Activated CD8-positive, alpha-beta memory T cell treated with anti-CD3 and anti-CD28 coated beads for 4 hours (primary cell): ENCODE data around the gene MYH11.
"Not testable (repeated sequence)": the region's sequence is repeated elsewhere in the genome, so short reads cannot be mapped to it uniquely, and the experiment has no call there.

ENCODE experiments used
- DNase-seq, 2 donors: peaks; one replicate each; pipeline ENCODE4 v3.0.0-alpha.2; 2020; ENCODE audit warnings: low read depth in 2 of 2

MYH11 gene

GRCh38 chr16:15839204-15839603 is 17.6 kb downstream of the MYH11 start:
- not testable (repeated sequence) for DNase-seq

GRCh38 chr16:15837761-15838160 is 19.1 kb downstream of the MYH11 start:
- DNase-seq: no peak

GRCh38 chr16:15836965-15837611 is 19.7 kb downstream of the MYH11 start:
- no peak for DNase-seq

- no peak for DNase-seq
Observed at GRCh38 chr16:15836074-15836473, 20.8 kb downstream of the MYH11 start.

GRCh38 chr16:15835136-15835878 is 21.5 kb downstream of the MYH11 start:
- no peak for DNase-seq

GRCh38 chr16:15834502-15834901 is 22.3 kb downstream of the MYH11 start:
- DNase-seq: no peak

- DNase-seq: no peak
Observed at GRCh38 chr16:15833541-15833940, 23.3 kb downstream of the MYH11 start.

GRCh38 chr16:15832241-15832640 is 24.6 kb downstream of the MYH11 start:
- DNase-seq: no peak

- DNase-seq: no peak
Observed at GRCh38 chr16:15830832-15831451, 25.9 kb downstream of the MYH11 start.

GRCh38 chr16:15829460-15829859 is 27.4 kb downstream of the MYH11 start:
- no peak for DNase-seq

GRCh38 chr16:15827709-15828343 is 29.0 kb downstream of the MYH11 start:
- no peak for DNase-seq

GRCh38 chr16:15827299-15827698 is 29.5 kb downstream of the MYH11 start:
- DNase-seq: no peak

- no peak for DNase-seq
Observed at GRCh38 chr16:15825750-15826305, 31.0 kb downstream of the MYH11 start.

- no peak for DNase-seq
Observed at GRCh38 chr16:15822957-15823356, 33.9 kb downstream of the MYH11 start.

GRCh38 chr16:15820837-15821236 is 36.0 kb downstream of the MYH11 start:
- no peak for DNase-seq

GRCh38 chr16:15819046-15819445 is 37.8 kb downstream of the MYH11 start:
- DNase-seq: no peak

GRCh38 chr16:15817446-15817845 is 39.4 kb downstream of the MYH11 start:
- no peak for DNase-seq

- DNase-seq: no peak
Observed at GRCh38 chr16:15816228-15816627, 40.6 kb downstream of the MYH11 start.

- DNase-seq: not testable (repeated sequence)
Observed at GRCh38 chr16:15812401-15812750, 44.5 kb downstream of the MYH11 start.

- DNase-seq: no peak
Observed at GRCh38 chr16:15811481-15812400, 45.1 kb downstream of the MYH11 start.

- DNase-seq: no peak
Observed at GRCh38 chr16:15810949-15811348, 45.9 kb downstream of the MYH11 start.
